Left kidney (tissue), 2 donors: ENCODE results near the gene LIN7B. TPM values are rescaled to one million over a fixed set of nuclear protein-coding genes. Genes with fewer than 3 reads are reported as not detected.

Experiments used
- DNase-seq: peaks from one replicate; pipeline ENCODE4 v3.0.0-alpha.2; 2013
- polyA plus RNA-seq: library from polyadenylated mRNA; unstranded; fragments of 120-200 nt; gene quantifications from one replicate; pipeline ENCODE4 v1.2.1, GENCODE V29; 2013; ENCODE audit not compliant: insufficient read length

The LIN7B gene
- polyA plus RNA-seq, 1 donor: 5.6 TPM

GRCh38 chr19:49165865-49166301, 51.7 kb downstream of the LIN7B start:
- no peak for DNase-seq

GRCh38 chr19:49167857-49168409, 53.8 kb downstream of the LIN7B start:
- DNase-seq: no peak

Other genes starting within 250 kb of the LIN7B start
- gene PLEKHA4, start 245.8 kb upstream of the LIN7B start, polyA plus RNA-seq: 23.1 TPM
- 33.8 TPM for gene PPP1R15A, start 241.9 kb upstream of the LIN7B start, polyA plus RNA-seq
- gene TULP2, start 215.6 kb upstream of the LIN7B start, polyA plus RNA-seq: 1.6 TPM
- gene NUCB1, start 214.1 kb upstream of the LIN7B start, polyA plus RNA-seq: 238 TPM
- gene DHDH, start 180.7 kb upstream of the LIN7B start, polyA plus RNA-seq: 4.6 TPM
- gene BAX, start 159.5 kb upstream of the LIN7B start, polyA plus RNA-seq: 64.5 TPM
- gene FTL, start 149.1 kb upstream of the LIN7B start, polyA plus RNA-seq: 2,202 TPM
- gene GYS1, start 121.1 kb upstream of the LIN7B start, polyA plus RNA-seq: 52.2 TPM
- gene RUVBL2, start 120.5 kb upstream of the LIN7B start, polyA plus RNA-seq: 80.2 TPM
- gene LHB, start 97.3 kb upstream of the LIN7B start, polyA plus RNA-seq: 0.38 TPM
- gene CGB3, start 90.0 kb upstream of the LIN7B start, polyA plus RNA-seq: not detected
- gene CGB2, start 82.5 kb upstream of the LIN7B start, polyA plus RNA-seq: not detected
- gene CGB1, start 77.5 kb upstream of the LIN7B start, polyA plus RNA-seq: not detected
- gene CGB5, start 70.5 kb upstream of the LIN7B start, polyA plus RNA-seq: not detected
- not detected for gene CGB8, start 65.3 kb upstream of the LIN7B start, polyA plus RNA-seq
- 0.78 TPM for gene CGB7, start 56.6 kb upstream of the LIN7B start, polyA plus RNA-seq
- 3.1 TPM for gene NTF4, start 49.6 kb upstream of the LIN7B start, polyA plus RNA-seq
- gene KCNA7, start 41.7 kb upstream of the LIN7B start, polyA plus RNA-seq: 0.08 TPM
- 354 TPM for gene SNRNP70, start 28.9 kb upstream of the LIN7B start, polyA plus RNA-seq
- gene C19orf73, start 4.8 kb downstream of the LIN7B start, polyA plus RNA-seq: 0.20 TPM
- 3.9 TPM for gene PPFIA3, start 5.2 kb downstream of the LIN7B start, polyA plus RNA-seq
- gene HRC, start 41.0 kb downstream of the LIN7B start, polyA plus RNA-seq: 22.9 TPM
- 29.4 TPM for gene TRPM4, start 43.4 kb downstream of the LIN7B start, polyA plus RNA-seq
- 5.3 TPM for gene SLC6A16, start 210.8 kb downstream of the LIN7B start, polyA plus RNA-seq
- 53.3 TPM for gene CD37, start 221.0 kb downstream of the LIN7B start, polyA plus RNA-seq
- gene TEAD2, start 248.0 kb downstream of the LIN7B start, polyA plus RNA-seq: 92.8 TPM
- gene DKKL1, start 249.5 kb downstream of the LIN7B start, polyA plus RNA-seq: 5.0 TPM